Measurements from ENCODE around the gene SORCS2.

SORCS2 gene

GRCh38 chr4:7248857-7249256 is 56.5 kb downstream of the SORCS2 start:
- DNase-seq, result no peak

- DNase-seq, result no peak
Measured at GRCh38 chr4:7251321-7251720, 59.0 kb downstream of the SORCS2 start.

- DNase-seq, result no peak
Measured at GRCh38 chr4:7252051-7252450, 59.7 kb downstream of the SORCS2 start.

- DNase-seq, result no peak
Measured at GRCh38 chr4:7252510-7253340, 60.4 kb downstream of the SORCS2 start.

- DNase-seq, result no peak
Measured at GRCh38 chr4:7253341-7253700, 61.0 kb downstream of the SORCS2 start.

GRCh38 chr4:7253837-7254236 is 61.5 kb downstream of the SORCS2 start:
- no peak for DNase-seq

- DNase-seq, result no peak
Measured at GRCh38 chr4:7254736-7255487, 62.6 kb downstream of the SORCS2 start.

- no peak for DNase-seq
Measured at GRCh38 chr4:7255488-7255881, 63.1 kb downstream of the SORCS2 start.

- no peak for DNase-seq
Measured at GRCh38 chr4:7255996-7256395, 63.7 kb downstream of the SORCS2 start.

GRCh38 chr4:7256984-7257810 is 64.9 kb downstream of the SORCS2 start:
- no peak for DNase-seq

GRCh38 chr4:7259039-7259438 is 66.7 kb downstream of the SORCS2 start:
- no peak for DNase-seq

- no peak for DNase-seq
Measured at GRCh38 chr4:7260569-7260968, 68.2 kb downstream of the SORCS2 start.

- no peak for DNase-seq
Measured at GRCh38 chr4:7261087-7261486, 68.7 kb downstream of the SORCS2 start.

GRCh38 chr4:7261536-7261935 is 69.2 kb downstream of the SORCS2 start:
- DNase-seq, result no peak

- DNase-seq, result no peak
Measured at GRCh38 chr4:7262134-7262533, 69.8 kb downstream of the SORCS2 start.

- no peak for DNase-seq
Measured at GRCh38 chr4:7263166-7263565, 70.8 kb downstream of the SORCS2 start.

GRCh38 chr4:7264694-7265093 is 72.4 kb downstream of the SORCS2 start:
- DNase-seq, result no peak

- no peak for DNase-seq
Measured at GRCh38 chr4:7266525-7267292, 74.4 kb downstream of the SORCS2 start.

- DNase-seq, result no peak
Measured at GRCh38 chr4:7267829-7268228, 75.5 kb downstream of the SORCS2 start.

- DNase-seq, result no peak
Measured at GRCh38 chr4:7268941-7269340, 76.6 kb downstream of the SORCS2 start.

GRCh38 chr4:7270121-7270520 is 77.8 kb downstream of the SORCS2 start:
- no peak for DNase-seq

- no peak for DNase-seq
Measured at GRCh38 chr4:7272404-7272803, 80.1 kb downstream of the SORCS2 start.

All from GDM1 (cell line).